NB4 (cell line): ENCODE results near the gene OLIG1.

ENCODE experiments used
- MYC ChIP-seq: IDR thresholded peaks from 2 replicates; pipeline ENCODE4 v1.6.1; 2011; ENCODE audit warnings: low read depth, low read length
- POLR2A ChIP-seq: IDR thresholded peaks from 2 replicates; pipeline ENCODE4 v1.6.1; 2011; ENCODE audit warnings: mild to moderate bottlenecking; ENCODE audit not compliant: insufficient read length; ENCODE audit errors: extremely low read depth
- TF ChIP-seq, protein P1 (sequence below): IDR thresholded peaks from one replicate; pipeline ENCODE4 v1.5.1; 2012; ENCODE audit warnings: low read depth, low read length
- TF ChIP-seq, protein P2 (sequence below): IDR thresholded peaks from 2 replicates; pipeline ENCODE4 v1.6.1; 2011; ENCODE audit warnings: low read depth, low read length

DNA sequence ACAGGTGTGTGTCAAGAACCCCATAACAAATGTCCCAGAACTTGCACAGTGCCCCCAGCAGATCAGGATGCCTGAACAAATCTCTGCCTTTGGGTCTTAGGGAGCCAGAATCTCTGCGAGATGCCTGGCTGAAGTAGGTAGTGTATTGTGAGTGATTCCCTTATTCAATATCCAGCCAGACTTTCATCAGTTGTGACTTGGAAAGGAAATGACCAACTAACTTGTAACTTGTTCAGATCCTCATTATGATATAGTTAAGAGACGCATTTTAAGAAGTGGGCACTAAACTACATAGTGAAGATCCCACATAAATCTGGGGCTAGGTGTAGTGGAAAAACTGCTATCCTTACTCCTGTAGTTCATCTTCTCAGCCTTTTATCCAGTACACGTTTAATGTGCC, 32.4 kb upstream of the OLIG1 start:
- TF ChIP-seq, protein P1, sequence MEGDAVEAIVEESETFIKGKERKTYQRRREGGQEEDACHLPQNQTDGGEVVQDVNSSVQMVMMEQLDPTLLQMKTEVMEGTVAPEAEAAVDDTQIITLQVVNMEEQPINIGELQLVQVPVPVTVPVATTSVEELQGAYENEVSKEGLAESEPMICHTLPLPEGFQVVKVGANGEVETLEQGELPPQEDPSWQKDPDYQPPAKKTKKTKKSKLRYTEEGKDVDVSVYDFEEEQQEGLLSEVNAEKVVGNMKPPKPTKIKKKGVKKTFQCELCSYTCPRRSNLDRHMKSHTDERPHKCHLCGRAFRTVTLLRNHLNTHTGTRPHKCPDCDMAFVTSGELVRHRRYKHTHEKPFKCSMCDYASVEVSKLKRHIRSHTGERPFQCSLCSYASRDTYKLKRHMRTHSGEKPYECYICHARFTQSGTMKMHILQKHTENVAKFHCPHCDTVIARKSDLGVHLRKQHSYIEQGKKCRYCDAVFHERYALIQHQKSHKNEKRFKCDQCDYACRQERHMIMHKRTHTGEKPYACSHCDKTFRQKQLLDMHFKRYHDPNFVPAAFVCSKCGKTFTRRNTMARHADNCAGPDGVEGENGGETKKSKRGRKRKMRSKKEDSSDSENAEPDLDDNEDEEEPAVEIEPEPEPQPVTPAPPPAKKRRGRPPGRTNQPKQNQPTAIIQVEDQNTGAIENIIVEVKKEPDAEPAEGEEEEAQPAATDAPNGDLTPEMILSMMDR = no peak
- TF ChIP-seq MYC (no peak), POLR2A (no peak)
- TF ChIP-seq, protein P2, sequence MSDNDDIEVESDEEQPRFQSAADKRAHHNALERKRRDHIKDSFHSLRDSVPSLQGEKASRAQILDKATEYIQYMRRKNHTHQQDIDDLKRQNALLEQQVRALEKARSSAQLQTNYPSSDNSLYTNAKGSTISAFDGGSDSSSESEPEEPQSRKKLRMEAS = no peak
